HEK293 (cell line): ENCODE data around the gene DDIT4.
A peak's percentile ranks its signal among the peaks of the same experiment; 100 is the strongest.

Experiments used
- AEBP2 ChIP-seq: fragments of 450-650 bp; formaldehyde crosslinking; IDR thresholded peaks from 2 replicates; pipeline ENCODE4 v1.5.1; 2016; ENCODE audit warnings: missing biosample characterization, missing genetic modification characterization, borderline replicate concordance
- BCL11A ChIP-seq: fragments of 450-650 bp; formaldehyde crosslinking; IDR thresholded peaks from 2 replicates; pipeline ENCODE4 v1.5.1; 2016; ENCODE audit warnings: low read depth, missing biosample characterization, missing genetic modification characterization
- GFI1B ChIP-seq: fragments of 450-650 bp; formaldehyde crosslinking; IDR thresholded peaks from 2 replicates; pipeline ENCODE4 v1.5.1; 2016; ENCODE audit warnings: missing biosample characterization, missing genetic modification characterization
- IKZF3 ChIP-seq: fragments of 450-650 bp; IDR thresholded peaks from 2 replicates; pipeline ENCODE4 v1.5.0; 2018; ENCODE audit warnings: missing biosample characterization, mild to moderate bottlenecking, missing genetic modification characterization, moderate library complexity
- KLF1 ChIP-seq: fragments of 450-650 bp; formaldehyde crosslinking; IDR thresholded peaks from 2 replicates; pipeline ENCODE4 v1.5.1; 2016; ENCODE audit warnings: missing biosample characterization, missing genetic modification characterization
- KLF8 ChIP-seq: fragments of 450-650 bp; formaldehyde crosslinking; IDR thresholded peaks from 2 replicates; pipeline ENCODE4 v1.5.1; 2016; ENCODE audit warnings: missing biosample characterization, missing genetic modification characterization
- MZF1 ChIP-seq: fragments of 450-650 bp; formaldehyde crosslinking; IDR thresholded peaks from 2 replicates; pipeline ENCODE4 v1.5.1; 2017; ENCODE audit warnings: missing biosample characterization, missing genetic modification characterization, borderline replicate concordance
- SCRT1 ChIP-seq: fragments of 450-650 bp; formaldehyde crosslinking; IDR thresholded peaks from 2 replicates; pipeline ENCODE4 v1.5.1; 2016; ENCODE audit warnings: missing biosample characterization, missing genetic modification characterization, borderline replicate concordance
- SCRT2 ChIP-seq: fragments of 450-650 bp; formaldehyde crosslinking; IDR thresholded peaks from 2 replicates; pipeline ENCODE4 v1.5.1; 2016; ENCODE audit warnings: missing biosample characterization, missing genetic modification characterization
- SP2 ChIP-seq: fragments of 450-650 bp; formaldehyde crosslinking; IDR thresholded peaks from 2 replicates; pipeline ENCODE4 v1.5.1; 2016; ENCODE audit warnings: missing biosample characterization, missing genetic modification characterization
- SP3 ChIP-seq: fragments of 450-650 bp; formaldehyde crosslinking; IDR thresholded peaks from 2 replicates; pipeline ENCODE4 v1.5.1; 2016; ENCODE audit warnings: missing biosample characterization, missing genetic modification characterization
- YY1 ChIP-seq: fragments of 450-650 bp; formaldehyde crosslinking; IDR thresholded peaks from 2 replicates; pipeline ENCODE4 v1.5.1; 2018; ENCODE audit warnings: missing biosample characterization, missing genetic modification characterization
- ZBTB21 ChIP-seq: fragments of 450-650 bp; formaldehyde crosslinking; IDR thresholded peaks from 2 replicates; pipeline ENCODE4 v1.5.1; 2017; ENCODE audit warnings: missing biosample characterization, missing genetic modification characterization
- ZEB2 ChIP-seq: fragments of 450-650 bp; formaldehyde crosslinking; IDR thresholded peaks from 2 replicates; pipeline ENCODE4 v1.5.1; 2016; ENCODE audit warnings: missing biosample characterization, missing genetic modification characterization
- ZFP37 ChIP-seq: fragments of 450-650 bp; formaldehyde crosslinking; IDR thresholded peaks from 2 replicates; pipeline ENCODE4 v1.5.1; 2016; ENCODE audit warnings: missing biosample characterization, missing genetic modification characterization
- ZNF121 ChIP-seq: fragments of 450-650 bp; formaldehyde crosslinking; IDR thresholded peaks from 2 replicates; pipeline ENCODE4 v1.5.1; 2016; ENCODE audit warnings: missing biosample characterization, missing genetic modification characterization
- ZNF157 ChIP-seq: fragments of 450-650 bp; formaldehyde crosslinking; IDR thresholded peaks from 2 replicates; pipeline ENCODE4 v1.5.1; 2016; ENCODE audit warnings: missing biosample characterization, missing genetic modification characterization
- ZNF2 ChIP-seq: fragments of 450-650 bp; formaldehyde crosslinking; IDR thresholded peaks from 2 replicates; pipeline ENCODE4 v1.5.1; 2016; ENCODE audit warnings: missing biosample characterization, missing genetic modification characterization
- ZNF24 ChIP-seq: fragments of 450-650 bp; formaldehyde crosslinking; IDR thresholded peaks from 2 replicates; pipeline ENCODE4 v1.5.1; 2016; ENCODE audit warnings: missing biosample characterization, missing genetic modification characterization
- ZNF26 ChIP-seq: fragments of 450-650 bp; formaldehyde crosslinking; IDR thresholded peaks from 2 replicates; pipeline ENCODE4 v1.5.1; 2016; ENCODE audit warnings: missing biosample characterization, missing genetic modification characterization
- ZNF266 ChIP-seq: fragments of 450-650 bp; formaldehyde crosslinking; IDR thresholded peaks from 2 replicates; pipeline ENCODE4 v1.5.1; 2016; ENCODE audit warnings: missing biosample characterization, missing genetic modification characterization, low read depth
- ZNF280C ChIP-seq: fragments of 450-650 bp; formaldehyde crosslinking; IDR thresholded peaks from 2 replicates; pipeline ENCODE4 v1.5.1; 2016; ENCODE audit warnings: missing biosample characterization, missing genetic modification characterization
- ZNF473 ChIP-seq: fragments of 450-650 bp; formaldehyde crosslinking; IDR thresholded peaks from 2 replicates; pipeline ENCODE4 v1.5.1; 2017; ENCODE audit warnings: missing biosample characterization, missing genetic modification characterization
- ZNF48 ChIP-seq: fragments of 450-650 bp; formaldehyde crosslinking; IDR thresholded peaks from 2 replicates; pipeline ENCODE4 v1.5.1; 2016; ENCODE audit warnings: missing biosample characterization, missing genetic modification characterization
- ZNF514 ChIP-seq: fragments of 450-650 bp; formaldehyde crosslinking; IDR thresholded peaks from 2 replicates; pipeline ENCODE4 v1.5.1; 2016; ENCODE audit warnings: missing biosample characterization, missing genetic modification characterization
- ZNF548 ChIP-seq: fragments of 450-650 bp; formaldehyde crosslinking; IDR thresholded peaks from 2 replicates; pipeline ENCODE4 v1.5.1; 2016; ENCODE audit warnings: missing biosample characterization, missing genetic modification characterization
- ZNF561 ChIP-seq: fragments of 450-650 bp; IDR thresholded peaks from 2 replicates; pipeline ENCODE4 v1.5.1; 2018; ENCODE audit warnings: missing biosample characterization, missing genetic modification characterization, borderline replicate concordance
- ZNF571 ChIP-seq: fragments of 450-650 bp; formaldehyde crosslinking; IDR thresholded peaks from 2 replicates; pipeline ENCODE4 v1.5.0; 2017; ENCODE audit warnings: missing biosample characterization, missing genetic modification characterization
- ZNF596 ChIP-seq: fragments of 450-650 bp; IDR thresholded peaks from 2 replicates; pipeline ENCODE4 v1.5.0; 2018; ENCODE audit warnings: missing biosample characterization, mild to moderate bottlenecking, missing genetic modification characterization, moderate library complexity
- ZNF664 ChIP-seq: fragments of 450-650 bp; formaldehyde crosslinking; IDR thresholded peaks from 2 replicates; pipeline ENCODE4 v1.5.1; 2016; ENCODE audit warnings: missing biosample characterization, missing genetic modification characterization
- ZNF76 ChIP-seq: fragments of 450-650 bp; formaldehyde crosslinking; IDR thresholded peaks from 2 replicates; pipeline ENCODE4; 2016; ENCODE audit warnings: low read depth, missing biosample characterization, missing genetic modification characterization, borderline replicate concordance
- ZNF768 ChIP-seq: fragments of 450-650 bp; formaldehyde crosslinking; IDR thresholded peaks from 2 replicates; pipeline ENCODE4 v1.5.1; 2018; ENCODE audit warnings: missing biosample characterization, mild to moderate bottlenecking, missing genetic modification characterization
- ZSCAN4 ChIP-seq: fragments of 450-650 bp; formaldehyde crosslinking; IDR thresholded peaks from 2 replicates; pipeline ENCODE4 v1.5.1; 2017; ENCODE audit warnings: missing biosample characterization, missing genetic modification characterization
- ZSCAN5A ChIP-seq: fragments of 450-650 bp; formaldehyde crosslinking; IDR thresholded peaks from 2 replicates; pipeline ENCODE4 v1.5.1; 2016; ENCODE audit warnings: missing biosample characterization, missing genetic modification characterization

Gene DDIT4

GRCh38 chr10:72272689-72273409 is 875 bp upstream of the DDIT4 start (continued):
- TF ChIP-seq IKZF3 (peak; percentile 100), ZNF266 (no peak), AEBP2 (tag by site-specific recombination) (no peak), ZSCAN5A (tag by site-specific recombination) (no peak), ZNF664 (tag by site-specific recombination) (no peak; the same call in 1 of the 2 replicates), SP3 (tag by site-specific recombination) (peak; percentile 74), ZFP37 (no peak), KLF1 (tag by site-specific recombination) (peak; percentile 77), BCL11A (no peak), GFI1B (peak; percentile 79; the same call in 1 of the 2 replicates), ZNF121 (tag by site-specific recombination) (peak; percentile 92), MZF1 (no peak; the same call in 1 of the 2 replicates), ZNF280C (tag by site-specific recombination) (no peak), ZNF596 (peak; percentile 44; the same call in 1 of the 2 replicates), ZNF48 (tag by site-specific recombination) (no peak), ZNF514 (no peak), ZEB2 (peak; percentile 100), ZNF2 (tag by site-specific recombination) (peak; percentile 84), ZNF473 (tag by site-specific recombination) (no peak), ZNF768 (tag by site-specific recombination) (no peak; the same call in 1 of the 2 replicates), ZNF24 (tag by site-specific recombination) (peak; percentile 93; the same call in 1 of the 2 replicates), ZSCAN4 (peak; percentile 60), ZNF561 (tag by site-specific recombination) (peak; percentile 52; the same call in 1 of the 2 replicates), SCRT2 (tag by site-specific recombination) (no peak), ZBTB21 (tag by site-specific recombination) (peak; percentile 4; the same call in 1 of the 2 replicates), YY1 (tag by site-specific recombination) (no peak), ZNF26 (no peak), ZNF157 (tag by site-specific recombination) (no peak), SP2 (tag by site-specific recombination) (peak; percentile 16), KLF8 (tag by site-specific recombination) (peak; percentile 57), ZNF571 (no peak), ZNF548 (tag by site-specific recombination) (0 out of 2 replicates have a peak, but pooled peaks have one; percentile 18), SCRT1 (no peak), ZNF76 (tag by site-specific recombination) (peak; percentile 72; the same call in 1 of the 2 replicates)
